ENCODE results near the gene PRKAG2.
A peak's percentile ranks its signal among the peaks of the same experiment; 100 is the strongest.

PRKAG2 gene

GRCh38 chr7:151794508-151795167, 82.3 kb downstream of the PRKAG2 start:
- no peaks in the 10 kb centered on the region for H3K36me3 ChIP-seq (replicated peaks; ENCODE audit: low read depth, low read length)
- H3K27ac ChIP-seq (ENCODE audit: low read length), result no peak overlapping the region
- TF ChIP-seq CTCF (IDR thresholded peaks at IDR 0.05; ENCODE audit: low read depth, low read length), result no peak
- TF ChIP-seq EZH2phosphoT487 (IDR thresholded peaks at IDR 0.05; ENCODE audit: low read depth), result no peak
- no peaks in the 10 kb centered on the region for H3K9me3 ChIP-seq (ENCODE audit: insufficient read depth, low read length)
- no peak overlapping the region for H2AFZ ChIP-seq (ENCODE audit: low read depth, low read length)
- no peaks in the 10 kb centered on the region for H3K27me3 ChIP-seq (ENCODE audit: low read depth, low read length)
- peak overlapping the region; percentile 16; the same call in 1 of the 2 replicates for H3K4me2 ChIP-seq (ENCODE audit: low read length)
- H3K79me2 ChIP-seq (ENCODE audit: low read length), result no peaks in the 10 kb centered on the region
- no peak overlapping the region for H3K9ac ChIP-seq (ENCODE audit: low read length)
- H3K4me1 ChIP-seq (ENCODE audit: low read length), result peaks cover 25% of the 10 kb centered on the region
- H3K4me3 ChIP-seq (ENCODE audit: low read length), result no peak overlapping the region
- no peaks in the 10 kb centered on the region for H4K20me1 ChIP-seq (ENCODE audit: insufficient read depth, low read length)

GRCh38 chr7:151793991-151794507, 82.9 kb downstream of the PRKAG2 start:
- H3K4me3 ChIP-seq (ENCODE audit: low read length), result no peak overlapping the region
- H3K36me3 ChIP-seq (replicated peaks; ENCODE audit: low read depth, low read length), result no peaks in the 10 kb centered on the region
- H3K4me2 ChIP-seq (ENCODE audit: low read length), result no peak overlapping the region
- H3K4me1 ChIP-seq (ENCODE audit: low read length), result peaks cover 31% of the 10 kb centered on the region
- H3K79me2 ChIP-seq (ENCODE audit: low read length), result no peaks in the 10 kb centered on the region
- H4K20me1 ChIP-seq (ENCODE audit: insufficient read depth, low read length), result no peaks in the 10 kb centered on the region
- no peak overlapping the region for H2AFZ ChIP-seq (ENCODE audit: low read depth, low read length)
- H3K27me3 ChIP-seq (ENCODE audit: low read depth, low read length), result no peaks in the 10 kb centered on the region
- no peaks in the 10 kb centered on the region for H3K9me3 ChIP-seq (ENCODE audit: insufficient read depth, low read length)
- H3K9ac ChIP-seq (ENCODE audit: low read length), result no peak overlapping the region
- no peak overlapping the region for H3K27ac ChIP-seq (ENCODE audit: low read length)
- TF ChIP-seq EZH2phosphoT487 (IDR thresholded peaks at IDR 0.05; ENCODE audit: low read depth) (no peak), CTCF (IDR thresholded peaks at IDR 0.05; ENCODE audit: low read depth, low read length) (no peak)

- H4K20me1 ChIP-seq (ENCODE audit: insufficient read depth, low read length), result no peaks in the 10 kb centered on the region
- H3K27me3 ChIP-seq (ENCODE audit: low read depth, low read length), result no peaks in the 10 kb centered on the region
- no peak overlapping the region for H3K9ac ChIP-seq (ENCODE audit: low read length)
- no peak overlapping the region for H3K4me2 ChIP-seq (ENCODE audit: low read length)
- no peak for TF ChIP-seq CTCF (IDR thresholded peaks at IDR 0.05; ENCODE audit: low read depth, low read length)
- TF ChIP-seq EZH2phosphoT487 (IDR thresholded peaks at IDR 0.05; ENCODE audit: low read depth), result no peak
- H3K27ac ChIP-seq (ENCODE audit: low read length), result no peak overlapping the region
- no peak overlapping the region for H3K4me3 ChIP-seq (ENCODE audit: low read length)
- no peaks in the 10 kb centered on the region for H3K36me3 ChIP-seq (replicated peaks; ENCODE audit: low read depth, low read length)
- H3K9me3 ChIP-seq (ENCODE audit: insufficient read depth, low read length), result no peaks in the 10 kb centered on the region
- H3K79me2 ChIP-seq (ENCODE audit: low read length), result no peaks in the 10 kb centered on the region
- H3K4me1 ChIP-seq (ENCODE audit: low read length), result peaks cover 36% of the 10 kb centered on the region
- no peak overlapping the region for H2AFZ ChIP-seq (ENCODE audit: low read depth, low read length)
These were observed 83.4 kb downstream of the PRKAG2 start for GRCh38 chr7:151793531-151793951.

DNA sequence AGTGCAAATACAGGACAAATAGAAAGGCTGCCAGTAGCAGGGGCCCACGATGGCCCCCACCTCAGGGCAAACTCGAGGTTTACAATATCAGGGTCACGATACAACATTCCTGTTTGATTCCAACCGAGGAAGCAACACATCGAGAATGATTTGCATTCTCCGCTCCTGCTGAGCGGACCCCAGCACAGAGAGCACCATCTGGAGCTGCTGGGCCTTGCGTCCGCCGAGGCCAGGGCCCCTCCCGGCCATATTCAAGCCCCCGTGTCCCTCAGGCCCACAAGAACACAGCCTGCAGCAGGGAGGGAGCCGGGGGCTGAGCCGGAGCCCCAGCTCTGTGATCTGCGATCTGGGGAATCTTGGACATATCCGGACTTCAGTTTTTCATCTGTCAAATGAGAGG, 84.3 kb downstream of the PRKAG2 start:
- Histone ChIP-seq H3K27ac (ENCODE audit: low read length) (no peak overlapping the region), H3K4me1 (ENCODE audit: low read length) (peaks cover 36% of the 10 kb centered on the region), H3K27me3 (ENCODE audit: low read depth, low read length) (0 out of 2 replicates have a peak, but pooled peaks cover 4% of the 10 kb centered on the region), H3K79me2 (ENCODE audit: low read length) (no peaks in the 10 kb centered on the region), H3K36me3 (replicated peaks; ENCODE audit: low read depth, low read length) (no peaks in the 10 kb centered on the region), H3K9me3 (ENCODE audit: insufficient read depth, low read length) (no peaks in the 10 kb centered on the region), H2AFZ (ENCODE audit: low read depth, low read length) (no peak overlapping the region), H3K9ac (ENCODE audit: low read length) (no peak overlapping the region), H4K20me1 (ENCODE audit: insufficient read depth, low read length) (no peaks in the 10 kb centered on the region), H3K4me2 (ENCODE audit: low read length) (no peak overlapping the region), H3K4me3 (ENCODE audit: low read length) (no peak overlapping the region)
- TF ChIP-seq CTCF (IDR thresholded peaks at IDR 0.05; ENCODE audit: low read depth, low read length) (no peak), EZH2phosphoT487 (IDR thresholded peaks at IDR 0.05; ENCODE audit: low read depth) (no peak)
